RWPE1 (cell line): Measurements from ENCODE around the gene GRID1.

Source experiments
- CTCF ChIA-PET: fragments of 350-600 bp; sonication (Branson Sonifier 250); formaldehyde crosslinking; extraction: SDS; loops from one replicate; lab custom pipeline; 2021; lab: Yijun Ruan, JAX
- POLR2A ChIA-PET: fragments of 400-600 bp; formaldehyde crosslinking; extraction: SDS; loops from one replicate; lab custom pipeline; 2020; ENCODE audit warnings: antibody characterized with exemption; ENCODE audit not compliant: low non-redundant PET; lab: Yijun Ruan, JAX
- DNase-seq: peaks from one replicate; pipeline ENCODE4 v3.0.0; 2012; ENCODE audit warnings: low spot score
- H3K27ac ChIP-seq: fragments of 450-650 bp; 2 replicates; pipeline ENCODE4 v1.5.1; 2017
- CTCF ChIP-seq: fragments of 450-650 bp; conservative IDR thresholded peaks from 2 replicates; pipeline ENCODE4 v1.5.1; 2017; ENCODE audit warnings: low read depth, mild to moderate bottlenecking

GRID1 gene

GRCh38 chr10:85570871-85571270, 795.7 kb downstream of the GRID1 start:
- ChIA-PET CTCF (interaction anchor here (0.7 kb wide), 1 partner anchor 78 kb away, joined by 3 read pairs; no protein-coding TSS in a partner anchor), POLR2A (no interaction called here)
- no peak for DNase-seq
- no peak overlapping the region for H3K27ac ChIP-seq
- TF ChIP-seq CTCF = no peak

GRCh38 chr10:85565381-85565780, 801.2 kb downstream of the GRID1 start:
- POLR2A ChIA-PET = no interaction called here
- H3K27ac ChIP-seq = no peak overlapping the region
- DNase-seq = no peak
- TF ChIP-seq CTCF = no peak
- CTCF ChIA-PET = no interaction called here

GRCh38 chr10:85558533-85558932, 808.1 kb downstream of the GRID1 start:
- CTCF ChIA-PET = no interaction called here
- POLR2A ChIA-PET = no interaction called here
- no peak for TF ChIP-seq CTCF
- DNase-seq = no peak
- H3K27ac ChIP-seq = no peak overlapping the region

GRCh38 chr10:85557706-85558105, 808.9 kb downstream of the GRID1 start:
- no peak for DNase-seq
- H3K27ac ChIP-seq = no peak overlapping the region
- ChIA-PET POLR2A (no interaction called here), CTCF (no interaction called here)
- no peak for TF ChIP-seq CTCF

- POLR2A ChIA-PET = no interaction called here
- no peak for TF ChIP-seq CTCF
These were observed 809.5 kb downstream of the GRID1 start for GRCh38 chr10:85557077-85557476.

More at GRCh38 chr10:85557077-85557476, 809.5 kb downstream of the GRID1 start:
- H3K27ac ChIP-seq = no peak overlapping the region
- DNase-seq = peak; percentile 32
- CTCF ChIA-PET = no interaction called here
